Loucy (cell line): ENCODE measurements around the gene NAP1L1.
A peak's percentile ranks its signal among the peaks of the same experiment; 100 is the strongest.

ENCODE experiments used
- H2AFZ ChIP-seq: fragments of 200-600 bp; sonication (generic); 2 replicates; pipeline ENCODE4 v1.6.0; 2016; ENCODE audit warnings: antibody characterized with exemption, mild to moderate bottlenecking, low read length, moderate library complexity
- H3F3A ChIP-seq: fragments of 200-600 bp; 2 replicates; pipeline ENCODE4 v1.6.0; 2016; ENCODE audit warnings: antibody characterized with exemption, low read depth, mild to moderate bottlenecking
- H3K27me3 ChIP-seq: fragments of 200-600 bp; sonication (generic); 2 replicates; pipeline ENCODE4 v1.6.1; 2014; ENCODE audit warnings: low read length, mild to moderate bottlenecking; ENCODE audit not compliant: insufficient read depth, poor library complexity, severe bottlenecking
- H3K36me3 ChIP-seq: fragments of 200-600 bp; sonication (generic); 2 replicates; pipeline ENCODE4 v1.6.1; 2016; ENCODE audit warnings: low read length; ENCODE audit not compliant: insufficient read depth
- H3K4me1 ChIP-seq: fragments of 200-600 bp; sonication (generic); 2 replicates; pipeline ENCODE4 v1.5.1; 2014; ENCODE audit warnings: low read length, mild to moderate bottlenecking; ENCODE audit not compliant: insufficient read depth, poor library complexity, severe bottlenecking
- H3K4me2 ChIP-seq: fragments of 200-600 bp; sonication (generic); 2 replicates; pipeline ENCODE4 v1.6.0; 2014; ENCODE audit warnings: antibody characterized with exemption, low read length, low read depth, mild to moderate bottlenecking; ENCODE audit not compliant: poor library complexity, severe bottlenecking
- H3K4me3 ChIP-seq: fragments of 200-600 bp; sonication (generic); 2 replicates; pipeline ENCODE4 v1.5.1; 2014; ENCODE audit warnings: low read length, mild to moderate bottlenecking, mixed read lengths; ENCODE audit not compliant: poor library complexity, severe bottlenecking
- H3K79me2 ChIP-seq: fragments of 200-600 bp; sonication (generic); 2 replicates; pipeline ENCODE4 v1.6.1; 2014; ENCODE audit warnings: low read length; ENCODE audit not compliant: insufficient read depth
- H3K9ac ChIP-seq: fragments of 200-600 bp; sonication (generic); 2 replicates; pipeline ENCODE4 v1.6.0; 2014; ENCODE audit warnings: mild to moderate bottlenecking, low read depth, low read length, moderate library complexity; ENCODE audit not compliant: poor library complexity, severe bottlenecking
- H3K9me2 ChIP-seq: fragments of 200-600 bp; sonication (generic); replicated peaks from 2 replicates; pipeline ENCODE4 v1.6.1; 2016; ENCODE audit warnings: low read depth, low read length, mixed read lengths
- H3K9me3 ChIP-seq: fragments of 200-600 bp; sonication (generic); 2 replicates; pipeline ENCODE4 v1.6.1; 2014; ENCODE audit warnings: mild to moderate bottlenecking, antibody characterized with exemption, low read length, low read depth; ENCODE audit not compliant: insufficient read depth
- H4K20me1 ChIP-seq: fragments of 200-600 bp; sonication (generic); 2 replicates; pipeline ENCODE4 v1.6.0; 2014; ENCODE audit warnings: antibody characterized with exemption, low read length, mild to moderate bottlenecking; ENCODE audit not compliant: insufficient read depth, poor library complexity, severe bottlenecking
- EZH2phosphoT487 ChIP-seq: fragments of 200-600 bp; IDR thresholded peaks from 2 replicates; pipeline ENCODE4 v1.6.1; 2018; ENCODE audit warnings: antibody characterized with exemption, mild to moderate bottlenecking, moderate library complexity, borderline replicate concordance
- TF ChIP-seq, protein P1 (sequence below): fragments of 200-600 bp; sonication (generic); conservative IDR thresholded peaks from 2 replicates; pipeline ENCODE4 v1.5.1; 2014; ENCODE audit warnings: mild to moderate bottlenecking, antibody characterized with exemption, low read length

The NAP1L1 gene

DNA sequence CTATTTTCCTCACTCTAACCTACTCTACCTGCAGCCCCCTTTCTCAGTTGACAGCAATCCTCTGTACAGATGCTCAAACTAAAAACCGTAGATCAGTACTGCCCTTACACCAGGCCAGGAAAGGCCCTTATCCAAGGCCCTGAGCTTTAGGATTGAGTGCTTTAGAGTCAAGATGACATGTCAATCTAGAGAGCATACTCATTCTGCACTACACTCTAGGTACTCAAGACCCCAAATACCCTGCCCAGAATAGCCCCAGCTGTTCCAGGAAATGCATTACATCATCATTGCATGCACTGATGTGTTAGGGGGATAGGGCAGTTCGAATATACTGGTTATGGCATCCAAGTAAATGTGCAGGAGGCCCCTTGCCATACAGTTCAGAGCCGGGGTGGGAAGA lies 49.4 kb downstream of the NAP1L1 start:
- H3K4me3 ChIP-seq = no peak overlapping the region
- no peak for TF ChIP-seq EZH2phosphoT487
- TF ChIP-seq, protein P1, sequence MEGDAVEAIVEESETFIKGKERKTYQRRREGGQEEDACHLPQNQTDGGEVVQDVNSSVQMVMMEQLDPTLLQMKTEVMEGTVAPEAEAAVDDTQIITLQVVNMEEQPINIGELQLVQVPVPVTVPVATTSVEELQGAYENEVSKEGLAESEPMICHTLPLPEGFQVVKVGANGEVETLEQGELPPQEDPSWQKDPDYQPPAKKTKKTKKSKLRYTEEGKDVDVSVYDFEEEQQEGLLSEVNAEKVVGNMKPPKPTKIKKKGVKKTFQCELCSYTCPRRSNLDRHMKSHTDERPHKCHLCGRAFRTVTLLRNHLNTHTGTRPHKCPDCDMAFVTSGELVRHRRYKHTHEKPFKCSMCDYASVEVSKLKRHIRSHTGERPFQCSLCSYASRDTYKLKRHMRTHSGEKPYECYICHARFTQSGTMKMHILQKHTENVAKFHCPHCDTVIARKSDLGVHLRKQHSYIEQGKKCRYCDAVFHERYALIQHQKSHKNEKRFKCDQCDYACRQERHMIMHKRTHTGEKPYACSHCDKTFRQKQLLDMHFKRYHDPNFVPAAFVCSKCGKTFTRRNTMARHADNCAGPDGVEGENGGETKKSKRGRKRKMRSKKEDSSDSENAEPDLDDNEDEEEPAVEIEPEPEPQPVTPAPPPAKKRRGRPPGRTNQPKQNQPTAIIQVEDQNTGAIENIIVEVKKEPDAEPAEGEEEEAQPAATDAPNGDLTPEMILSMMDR = no peak
- H3K27me3 ChIP-seq = no peaks in the 10 kb centered on the region
- peaks cover 5% of the 10 kb centered on the region; the same call in 1 of the 2 replicates for H3K79me2 ChIP-seq
- H3K9me2 ChIP-seq = no peaks in the 10 kb centered on the region
- no peaks in the 10 kb centered on the region for H4K20me1 ChIP-seq
- H3K4me1 ChIP-seq = peaks cover 11% of the 10 kb centered on the region
- H3K36me3 ChIP-seq = no peaks in the 10 kb centered on the region
- no peak overlapping the region for H3K9ac ChIP-seq
- H2AFZ ChIP-seq = no peak overlapping the region
- no peaks in the 10 kb centered on the region for H3K9me3 ChIP-seq
- no peak overlapping the region for H3K4me2 ChIP-seq
- peaks cover 9% of the 10 kb centered on the region; the same call in 1 of the 2 replicates for H3F3A ChIP-seq

DNA sequence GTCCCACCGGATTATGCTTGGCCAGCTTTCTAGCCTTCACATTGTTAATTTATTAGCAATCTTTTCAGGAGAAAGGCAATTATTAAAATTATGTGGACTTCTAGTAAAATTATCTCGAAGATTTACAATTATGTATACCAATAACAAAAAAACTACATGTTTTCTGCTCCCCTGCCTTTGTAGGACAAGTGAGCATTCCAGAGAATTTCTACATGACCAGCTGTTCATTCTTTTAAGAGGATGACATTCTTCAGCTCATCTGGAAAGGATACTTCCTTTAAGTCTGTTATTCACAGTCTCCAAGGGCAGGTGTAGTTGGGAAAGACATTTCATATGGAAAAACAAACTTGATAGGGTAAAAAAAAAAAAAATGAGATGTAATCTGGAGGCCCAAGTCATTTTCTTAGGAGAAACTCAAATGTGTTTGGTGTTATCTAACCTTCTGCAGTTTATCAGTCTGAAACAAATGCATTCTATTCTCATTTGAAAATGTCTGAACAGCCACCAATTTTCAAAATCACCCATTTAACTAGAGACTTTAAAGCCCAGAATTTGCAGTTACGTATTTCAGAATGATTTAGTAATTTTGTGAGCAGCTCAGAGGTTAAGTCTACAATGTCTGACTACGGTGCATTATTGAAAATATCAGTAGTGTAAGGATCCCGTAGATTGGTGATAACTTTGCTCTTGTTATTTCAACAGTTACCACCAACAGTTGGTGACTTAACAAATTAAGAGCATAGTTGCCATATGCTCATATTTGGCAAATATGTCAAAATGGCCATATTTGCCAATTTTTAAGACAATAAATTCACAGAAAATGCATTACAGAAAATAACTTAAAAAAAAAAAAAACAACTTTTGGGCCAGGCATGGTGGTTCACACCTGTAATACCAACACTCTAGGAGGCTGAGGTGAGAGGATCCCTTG lies 51.1 kb downstream of the NAP1L1 start:
- Histone ChIP-seq H3K9me3 (no peaks in the 10 kb centered on the region), H3K4me2 (no peak overlapping the region), H3K9me2 (no peaks in the 10 kb centered on the region), H3K4me1 (peaks cover 26% of the 10 kb centered on the region), H2AFZ (no peak overlapping the region), H3F3A (peaks cover 9% of the 10 kb centered on the region; the same call in 1 of the 2 replicates), H3K36me3 (no peaks in the 10 kb centered on the region), H3K79me2 (peaks cover 7% of the 10 kb centered on the region; the same call in 1 of the 2 replicates), H3K9ac (no peak overlapping the region), H4K20me1 (no peaks in the 10 kb centered on the region), H3K27me3 (no peaks in the 10 kb centered on the region), H3K4me3 (no peak overlapping the region)
- TF ChIP-seq, protein P1 = no peak
- no peak for TF ChIP-seq EZH2phosphoT487

DNA sequence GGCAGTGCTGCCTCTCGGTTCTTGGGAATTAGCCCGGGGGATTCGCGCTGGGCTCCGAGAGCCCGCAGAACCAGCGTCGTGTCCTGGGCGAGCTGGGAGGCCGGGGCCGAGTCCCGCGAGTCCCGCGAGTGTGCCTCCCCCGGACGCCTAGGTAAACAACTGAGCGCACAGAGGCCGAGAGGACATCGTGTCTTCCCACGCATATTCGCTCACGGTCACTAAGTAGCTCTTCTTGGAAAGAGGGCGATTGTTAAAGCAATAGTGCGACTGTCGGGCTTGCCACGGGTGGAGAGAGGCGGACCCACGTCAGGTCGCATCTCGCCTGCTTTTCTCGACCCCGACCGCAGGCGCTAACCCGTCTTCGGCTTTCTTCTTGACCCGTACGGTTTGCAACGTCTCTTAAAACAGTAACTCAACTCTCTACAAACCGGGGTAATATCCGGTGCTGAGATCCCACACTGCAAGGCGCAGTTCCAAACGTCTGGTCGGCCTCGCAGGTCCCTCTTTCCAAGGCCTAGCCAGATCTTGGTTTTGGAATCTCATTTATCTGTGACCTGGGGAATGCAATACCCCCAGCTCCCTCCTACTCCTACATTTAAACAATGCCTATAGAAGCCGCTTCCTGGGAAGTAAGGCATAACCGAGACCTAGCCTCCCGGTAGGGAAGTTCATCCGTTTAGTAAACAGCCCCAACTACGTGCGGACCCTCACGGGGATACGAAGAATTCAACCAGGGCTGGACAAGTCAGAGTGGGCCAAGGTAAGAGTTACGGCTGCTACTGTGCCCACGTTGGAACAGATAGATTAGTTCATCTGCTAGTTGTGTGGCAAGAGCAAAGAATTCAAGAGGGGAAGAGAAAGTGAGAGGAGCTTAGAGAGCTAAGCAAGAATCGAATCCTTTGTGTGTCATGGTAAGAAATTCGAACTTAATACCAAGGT lies 52.2 kb downstream of the NAP1L1 start:
- no peaks in the 10 kb centered on the region for H3K36me3 ChIP-seq
- no peaks in the 10 kb centered on the region for H3K9me2 ChIP-seq
- H3K4me3 ChIP-seq = peak overlapping the region; percentile 80
- H3K79me2 ChIP-seq = peaks cover 7% of the 10 kb centered on the region; the same call in 1 of the 2 replicates
- peaks cover 26% of the 10 kb centered on the region for H3K4me1 ChIP-seq
- peak overlapping the region; percentile 64 for H2AFZ ChIP-seq
- TF ChIP-seq, protein P1 = no peak
- no peak for TF ChIP-seq EZH2phosphoT487
- H3K9ac ChIP-seq = peak overlapping the region; percentile 81
- H3K4me2 ChIP-seq = peak overlapping the region; percentile 90
- H3F3A ChIP-seq = peaks cover 7% of the 10 kb centered on the region; the same call in 1 of the 2 replicates
- no peaks in the 10 kb centered on the region for H3K27me3 ChIP-seq
- no peaks in the 10 kb centered on the region for H4K20me1 ChIP-seq
- H3K9me3 ChIP-seq = no peaks in the 10 kb centered on the region
